Stimulated activated CD8-positive, alpha-beta memory T cell treated with anti-CD3 and anti-CD28 coated beads, Interleukin-7, amount 100 ng/mL, for 24 hours (primary cell): Measurements from ENCODE around the gene EXOC3L4.
"Not testable (repeated sequence)": the region's sequence is repeated elsewhere in the genome, so short reads cannot be mapped to it uniquely, and the experiment has no call there.

ENCODE experiments used
- DNase-seq: peaks from one replicate; pipeline ENCODE4 v3.0.0-alpha.2; 2020; ENCODE audit warnings: low read depth

Gene EXOC3L4

DNA sequence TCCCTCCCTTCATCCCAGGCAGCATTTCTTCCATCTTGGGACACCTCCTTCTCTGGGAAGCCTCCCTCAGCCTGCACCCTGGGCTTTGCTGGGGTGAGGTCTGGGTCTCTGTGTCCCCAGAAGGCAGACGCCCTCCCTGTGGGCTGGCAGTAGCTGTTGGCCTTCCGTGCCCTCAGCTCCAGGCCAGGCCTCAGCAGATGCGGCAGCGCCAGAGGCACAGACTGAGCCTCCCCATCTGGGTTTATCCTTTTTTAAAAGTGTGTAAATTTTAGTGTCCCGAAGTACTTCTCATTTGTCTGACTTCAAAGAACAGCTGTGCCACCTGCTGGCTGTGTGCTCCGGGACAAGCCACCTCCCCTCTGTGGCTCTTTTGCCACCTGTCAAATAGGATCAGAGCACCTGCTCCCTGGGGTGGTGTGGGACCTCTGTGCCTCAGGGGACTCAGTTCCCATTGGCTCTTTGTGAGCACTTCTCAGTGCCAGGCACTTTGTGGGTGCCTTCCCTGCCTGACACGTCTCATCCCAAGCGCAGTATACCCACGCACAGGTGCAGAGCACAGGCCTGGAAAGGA is 11.1 kb downstream of the EXOC3L4 start:
- no peak for DNase-seq

DNA sequence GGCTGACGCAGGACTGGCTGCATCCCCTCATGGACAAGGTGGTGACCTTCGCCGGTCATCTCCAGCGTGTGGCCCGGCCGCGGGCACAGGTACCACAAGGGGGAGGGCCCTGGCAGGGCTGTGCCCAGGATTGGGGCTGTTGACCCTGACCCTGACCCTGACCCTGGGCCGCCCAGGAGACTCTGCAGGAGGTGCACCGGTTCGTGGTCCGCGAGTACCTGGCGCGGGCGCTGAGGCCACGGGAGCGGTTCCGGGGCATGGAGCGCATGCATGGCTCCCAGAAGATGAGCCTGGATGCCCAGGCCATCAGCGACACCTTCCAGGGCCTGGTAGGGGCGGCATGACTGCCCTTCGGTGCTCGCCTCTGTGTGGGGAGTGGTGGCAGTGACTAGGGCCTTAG is 12.9 kb downstream of the EXOC3L4 start:
- no peak for DNase-seq

DNA sequence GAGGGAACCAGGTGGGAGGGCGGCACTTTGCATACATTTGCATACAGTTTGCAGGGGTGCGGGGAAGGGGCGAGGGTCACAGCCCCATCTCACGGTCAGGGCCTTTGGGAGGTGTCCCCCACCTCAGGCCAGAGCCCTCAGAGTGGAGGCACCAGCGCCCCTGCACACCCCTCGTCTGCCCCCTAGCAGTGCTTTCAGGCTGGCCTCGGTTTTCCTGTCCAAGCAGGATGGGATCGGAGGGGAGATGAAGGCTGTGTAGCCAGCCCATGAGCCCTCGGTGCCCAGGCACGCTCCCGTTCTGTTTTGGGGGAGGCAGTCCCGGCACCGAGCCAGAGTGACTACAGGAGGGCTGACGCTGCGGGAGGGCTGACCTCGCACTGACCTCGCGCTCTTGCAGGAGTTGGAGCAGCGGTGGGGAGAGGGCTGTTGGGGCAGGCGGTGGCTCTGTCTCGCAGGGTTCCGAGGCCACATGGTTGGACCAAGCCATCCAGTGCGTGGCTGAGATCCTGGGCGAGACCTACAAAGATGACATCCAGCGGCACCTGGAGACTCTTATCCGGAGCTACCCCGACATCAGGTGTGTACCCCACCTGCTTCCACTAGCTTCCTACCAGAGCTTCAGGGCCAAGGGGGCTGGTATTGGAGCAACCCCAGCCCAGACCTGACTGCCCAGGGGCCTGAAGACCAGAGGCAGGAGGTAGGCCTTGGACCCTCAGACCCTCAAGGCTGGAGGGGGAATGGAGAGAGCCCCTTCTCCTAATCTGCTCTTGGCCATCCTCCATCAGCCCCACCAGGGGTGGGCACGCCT is 13.6 kb downstream of the EXOC3L4 start:
- DNase-seq, result no peak

DNA sequence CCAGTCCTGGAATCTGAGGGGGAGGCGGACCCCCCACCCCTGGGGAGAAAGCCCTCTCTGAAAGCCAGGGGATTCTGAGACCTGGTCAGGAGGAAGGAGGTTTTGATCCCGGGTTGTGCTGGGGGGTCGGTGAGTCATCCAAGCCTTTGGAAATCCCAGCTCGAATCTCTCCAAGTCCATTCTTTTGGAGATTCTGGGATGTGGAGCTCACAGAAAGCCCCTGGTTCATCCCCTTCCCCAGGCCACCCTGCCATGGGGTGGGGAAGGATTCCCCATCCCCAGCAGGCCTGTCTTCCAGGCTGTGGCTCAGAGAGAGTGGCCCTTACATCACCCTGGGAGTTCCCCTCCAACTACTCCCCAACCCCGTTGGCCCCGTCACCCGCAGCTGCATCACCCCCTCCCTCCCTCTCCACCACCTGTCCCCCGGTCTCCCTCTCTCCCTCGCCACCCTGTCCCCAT is 14.3 kb downstream of the EXOC3L4 start:
- DNase-seq, result no peak

DNA sequence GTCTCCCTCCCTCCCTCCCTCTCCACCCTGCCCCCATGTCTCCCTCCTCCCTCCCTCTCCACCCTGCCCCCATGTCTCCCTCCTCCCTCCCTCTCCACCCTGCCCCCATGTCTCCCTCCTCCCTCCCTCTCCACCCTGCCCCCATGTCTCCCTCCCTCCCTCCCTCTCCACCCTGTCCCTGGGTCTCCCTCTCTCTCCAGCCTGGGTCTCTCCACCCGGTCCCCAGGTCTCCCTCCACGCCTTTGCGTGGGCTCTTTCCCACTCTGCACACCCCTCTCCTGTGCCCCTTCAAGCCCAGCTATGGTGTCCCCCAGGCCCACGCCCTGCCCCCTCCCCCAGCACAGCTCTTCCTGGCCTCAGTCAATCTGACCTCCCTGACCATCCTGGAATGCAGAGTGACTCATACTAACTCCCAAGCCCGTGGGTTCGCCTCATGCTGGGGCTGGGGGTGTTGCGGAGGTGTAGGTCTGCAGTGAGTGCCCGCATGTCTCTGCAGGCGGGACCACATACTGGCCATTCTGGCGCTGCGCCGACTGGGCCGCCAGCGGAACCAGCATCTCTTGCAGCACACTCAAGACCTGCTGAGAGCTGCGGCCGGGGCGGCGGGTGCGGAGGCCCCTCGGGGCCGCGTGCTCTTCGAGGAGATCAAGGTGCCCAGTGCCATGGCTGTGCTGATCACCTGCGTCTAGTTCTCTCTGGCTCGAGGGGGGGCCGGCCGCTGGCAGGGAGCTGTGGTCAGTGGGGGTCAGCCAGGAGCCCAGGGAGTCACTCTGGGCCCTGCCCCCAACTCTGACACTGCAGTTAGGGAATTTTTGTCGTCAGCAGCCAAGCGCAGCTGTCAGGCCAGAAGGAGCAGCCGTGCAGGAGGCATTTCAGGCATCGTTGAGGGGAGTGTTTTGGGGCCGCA is 15.3 kb downstream of the EXOC3L4 start:
- no peak for DNase-seq

DNA sequence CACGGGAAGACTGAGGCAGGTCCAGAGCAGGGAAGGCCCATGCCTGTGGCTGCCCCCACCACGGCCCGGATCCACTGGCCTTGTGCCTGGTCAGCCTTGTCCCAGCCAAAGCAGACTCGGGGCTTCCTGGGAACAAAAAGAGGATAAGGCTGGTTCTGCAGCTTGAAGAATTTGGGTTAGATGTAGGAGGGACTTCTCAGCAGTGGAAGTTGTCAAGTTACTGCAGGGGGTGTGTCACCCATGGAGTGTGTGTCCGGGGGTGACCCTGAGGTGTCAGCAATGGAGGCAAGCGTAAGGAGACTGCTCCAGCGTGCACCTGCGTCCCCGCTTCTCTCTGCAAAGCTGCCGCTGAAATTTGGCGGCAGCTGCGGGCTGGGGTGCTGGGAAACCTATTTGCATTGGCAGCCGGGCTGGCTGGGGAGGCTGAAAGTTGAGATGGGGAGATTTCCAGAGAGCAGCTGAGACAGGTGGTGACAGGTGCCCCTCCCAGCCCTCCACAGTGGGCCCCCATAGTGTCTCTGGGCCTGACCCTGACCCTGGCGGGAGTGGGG is 16.2 kb downstream of the EXOC3L4 start:
- no peak for DNase-seq

DNA sequence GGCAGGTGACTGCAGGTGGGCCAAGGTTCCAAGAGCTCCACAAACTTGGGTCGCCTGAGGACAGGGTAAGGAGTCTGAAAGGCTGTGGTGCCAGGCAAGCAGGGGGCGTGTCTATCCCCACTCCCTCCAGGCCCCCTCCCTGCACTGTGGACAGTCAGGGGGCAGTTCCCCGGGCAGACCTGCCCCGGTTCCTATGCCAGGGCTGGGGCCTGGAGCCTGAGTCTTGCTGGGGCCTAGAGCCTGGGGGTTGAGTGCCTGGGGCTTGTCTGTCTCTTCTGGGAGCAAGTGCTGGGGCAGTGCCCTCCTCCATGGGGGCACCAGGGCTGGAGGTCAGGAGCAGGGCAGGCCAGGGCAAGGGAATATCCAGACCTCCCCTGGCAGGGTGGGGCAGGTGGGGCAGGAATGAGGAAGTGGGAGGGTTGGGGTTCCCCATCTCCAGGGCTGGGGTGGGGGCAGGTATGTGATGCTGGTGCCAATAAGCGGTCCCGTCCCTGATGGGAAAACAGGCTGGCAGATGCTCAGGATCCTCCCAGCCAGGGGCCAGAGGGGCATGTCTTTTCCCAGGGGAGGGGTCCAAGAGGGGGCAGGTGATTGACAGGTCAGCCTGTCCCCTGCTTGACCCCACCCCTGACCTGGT is 16.8 kb downstream of the EXOC3L4 start:
- no peak for DNase-seq

DNA sequence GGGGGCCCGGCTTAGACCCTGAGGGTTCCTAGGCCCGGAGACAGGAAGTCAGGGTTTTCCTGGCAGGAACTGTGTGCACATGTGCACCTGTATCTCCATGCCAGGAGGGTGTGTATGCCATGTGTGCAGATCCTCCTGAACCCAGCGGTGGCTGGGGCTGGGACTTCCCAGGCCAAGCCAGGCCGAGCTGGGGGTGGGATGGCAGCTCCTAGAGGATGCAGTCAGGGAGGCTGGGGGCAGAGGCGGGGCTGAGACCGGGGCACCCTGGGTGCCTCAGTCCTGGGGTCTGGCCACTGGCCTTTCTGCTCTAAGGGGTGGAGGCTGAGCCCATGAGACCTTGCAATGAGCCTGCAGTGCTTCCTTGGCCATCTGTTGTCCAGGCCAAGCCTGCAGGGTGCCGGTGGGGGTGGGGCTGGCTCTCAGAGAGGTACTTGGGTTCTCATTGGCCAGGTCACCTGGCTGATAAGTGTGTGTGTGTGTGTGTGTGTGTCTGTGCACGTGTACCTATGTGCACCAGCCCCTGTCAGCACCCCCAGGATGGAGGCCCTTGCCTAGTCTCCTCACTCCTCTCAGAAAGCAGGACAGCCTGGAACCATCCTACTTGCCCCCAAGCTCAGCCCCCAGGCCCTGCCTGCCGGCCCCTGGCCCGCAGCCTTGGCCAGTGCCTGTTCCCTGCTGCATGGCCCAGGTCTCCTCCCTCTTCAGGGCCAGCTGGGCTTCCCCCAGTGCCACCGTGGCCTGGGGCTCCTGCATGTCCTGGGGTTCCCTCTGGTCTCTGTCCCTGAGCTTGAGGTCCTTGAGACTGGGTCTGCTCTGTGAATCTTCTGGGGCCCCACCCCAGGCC is 18.1 kb downstream of the EXOC3L4 start:
- DNase-seq, result no peak

DNA sequence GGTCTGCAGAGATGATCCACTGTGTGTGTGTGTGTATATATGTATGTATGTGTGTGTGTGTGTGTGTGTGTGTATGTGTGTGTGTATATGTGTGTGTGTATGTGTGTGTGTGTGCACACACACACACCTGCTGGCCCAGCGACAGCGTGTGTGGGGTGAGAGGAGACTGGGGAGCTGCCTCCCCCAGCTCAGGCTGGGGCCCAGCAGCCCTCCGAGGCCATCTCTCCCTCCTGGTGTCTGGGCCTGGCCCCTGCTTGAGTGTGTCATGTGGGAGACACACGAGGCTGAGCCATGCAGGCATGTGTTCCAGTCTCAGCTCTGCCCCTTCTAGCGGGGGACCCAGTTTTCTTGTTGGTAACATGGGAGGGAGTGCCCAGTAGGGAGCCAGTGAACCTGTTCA is 18.8 kb downstream of the EXOC3L4 start:
- DNase-seq, result no peak

DNA sequence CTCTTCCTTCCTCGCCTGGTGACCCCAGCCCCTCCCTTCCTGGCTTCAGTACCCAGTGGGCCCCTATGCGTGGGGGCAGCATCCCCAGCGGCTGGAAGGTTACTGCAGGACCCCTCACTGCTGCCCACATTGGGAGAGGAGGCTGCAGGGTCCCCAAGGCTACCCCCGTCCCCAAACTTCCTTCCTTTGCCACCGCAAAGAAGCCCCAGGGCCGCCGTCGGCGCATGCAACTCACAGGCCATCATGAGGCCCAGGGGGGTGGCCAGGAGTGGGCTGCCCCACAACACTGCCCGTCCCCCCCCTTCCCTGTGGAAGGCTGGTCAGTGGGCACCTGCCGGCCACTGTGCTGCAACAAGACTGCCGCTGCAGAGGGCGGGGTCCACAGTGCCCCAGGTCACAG is 19.2 kb downstream of the EXOC3L4 start:
- no peak for DNase-seq

DNA sequence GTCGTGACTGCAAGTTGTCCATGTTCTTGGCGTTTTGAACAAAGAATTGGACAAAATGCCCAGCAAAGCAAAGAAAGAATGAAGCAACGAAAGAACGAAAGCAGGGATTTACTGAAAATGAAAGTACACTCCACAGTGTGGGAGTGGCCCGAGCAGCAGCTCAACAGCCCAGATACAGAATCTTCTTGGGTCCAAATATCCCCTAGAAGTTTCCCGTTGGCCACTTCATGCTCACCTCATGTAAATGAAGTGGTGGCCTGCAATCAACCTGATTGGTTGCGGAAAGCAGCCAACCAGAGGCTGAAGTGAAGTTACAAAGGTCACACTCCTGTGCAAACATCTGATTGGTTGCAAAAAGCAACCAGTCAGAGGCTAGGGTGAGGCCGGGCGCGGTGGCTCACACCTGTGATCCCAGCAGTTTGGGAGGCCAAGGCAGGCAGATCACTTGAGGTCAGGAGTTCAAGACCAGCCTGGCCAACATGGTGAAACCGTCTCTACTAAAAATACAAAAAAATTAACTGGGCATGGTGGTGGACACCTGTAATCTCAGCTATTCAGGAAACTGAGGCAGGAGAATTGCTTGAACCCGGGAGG is 20.7 kb downstream of the EXOC3L4 start:
- not testable (repeated sequence) for DNase-seq

DNA sequence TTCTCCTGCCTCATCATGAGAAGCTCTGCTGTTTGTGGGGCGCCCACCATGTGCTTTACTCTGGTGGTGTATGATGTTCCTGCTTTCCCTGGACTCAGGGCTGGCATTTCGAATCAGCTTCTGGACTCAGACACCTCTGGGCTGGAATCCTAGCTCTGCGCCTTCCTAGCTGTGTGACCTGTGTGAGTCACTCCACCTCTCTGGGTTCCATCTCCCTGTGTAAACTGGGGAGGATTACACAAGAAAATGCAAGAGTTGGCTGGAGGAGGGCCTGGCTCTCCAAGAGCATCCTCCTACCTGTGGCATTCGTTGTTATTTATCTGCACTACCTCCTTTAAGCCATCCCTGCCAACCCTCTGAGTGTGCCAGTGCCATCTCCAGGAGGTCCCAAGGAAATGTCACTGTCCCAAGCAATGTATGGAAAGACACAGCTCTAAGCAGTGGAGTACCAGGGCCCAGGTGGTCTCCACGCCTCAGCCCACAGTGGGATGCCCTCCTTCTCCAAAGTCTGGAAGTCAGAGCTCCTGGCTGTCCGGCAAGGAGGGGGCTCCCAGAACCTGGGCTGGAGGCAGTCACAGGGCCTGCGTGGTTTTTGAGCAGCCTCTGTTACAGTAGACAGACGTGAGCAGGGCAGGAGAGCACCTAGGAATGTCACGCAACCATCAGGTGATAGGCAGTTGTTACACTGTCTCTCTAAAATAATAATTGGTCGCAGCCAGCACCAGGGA is 21.5 kb downstream of the EXOC3L4 start:
- no peak for DNase-seq

DNA sequence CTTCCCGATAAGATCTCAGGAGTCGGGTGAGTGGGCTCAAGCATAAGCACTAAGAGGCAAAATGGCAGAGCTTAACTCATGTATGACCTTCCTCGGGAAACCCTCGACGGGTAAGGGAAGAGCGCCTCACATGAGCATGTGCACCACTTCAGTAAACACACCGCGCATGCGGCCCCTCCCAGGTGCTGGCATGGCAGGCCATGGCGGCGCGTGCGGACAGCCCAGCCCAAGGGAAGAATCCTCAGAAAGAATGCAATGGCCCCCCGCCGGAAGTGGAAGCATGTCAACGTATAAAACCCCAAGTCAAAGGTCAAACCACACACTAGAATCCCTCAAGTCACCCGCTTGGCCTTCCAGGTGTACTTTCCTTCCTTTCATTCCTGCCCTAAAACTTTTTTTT is 22.1 kb downstream of the EXOC3L4 start:
- DNase-seq, result no peak

DNA sequence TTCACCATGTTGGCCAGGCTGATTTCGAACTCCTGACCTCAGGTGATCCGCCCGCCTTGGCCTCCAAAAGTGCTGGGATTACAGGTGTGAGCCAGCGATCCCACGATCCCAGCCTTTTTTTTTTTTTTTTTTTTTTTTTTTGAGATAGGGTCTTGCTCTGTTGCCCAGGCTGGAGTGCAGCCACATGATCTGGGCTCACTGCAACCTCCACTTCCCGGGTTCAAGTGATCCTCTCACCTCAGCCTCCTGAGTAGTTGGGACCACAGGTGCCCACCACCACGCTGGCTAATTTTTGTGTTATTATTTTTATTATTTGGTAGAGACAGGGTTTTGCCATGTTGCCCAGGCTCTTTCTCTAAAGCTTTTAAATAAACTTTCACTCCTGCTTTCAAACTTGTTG is 23.0 kb downstream of the EXOC3L4 start:
- DNase-seq, result not testable (repeated sequence)

DNA sequence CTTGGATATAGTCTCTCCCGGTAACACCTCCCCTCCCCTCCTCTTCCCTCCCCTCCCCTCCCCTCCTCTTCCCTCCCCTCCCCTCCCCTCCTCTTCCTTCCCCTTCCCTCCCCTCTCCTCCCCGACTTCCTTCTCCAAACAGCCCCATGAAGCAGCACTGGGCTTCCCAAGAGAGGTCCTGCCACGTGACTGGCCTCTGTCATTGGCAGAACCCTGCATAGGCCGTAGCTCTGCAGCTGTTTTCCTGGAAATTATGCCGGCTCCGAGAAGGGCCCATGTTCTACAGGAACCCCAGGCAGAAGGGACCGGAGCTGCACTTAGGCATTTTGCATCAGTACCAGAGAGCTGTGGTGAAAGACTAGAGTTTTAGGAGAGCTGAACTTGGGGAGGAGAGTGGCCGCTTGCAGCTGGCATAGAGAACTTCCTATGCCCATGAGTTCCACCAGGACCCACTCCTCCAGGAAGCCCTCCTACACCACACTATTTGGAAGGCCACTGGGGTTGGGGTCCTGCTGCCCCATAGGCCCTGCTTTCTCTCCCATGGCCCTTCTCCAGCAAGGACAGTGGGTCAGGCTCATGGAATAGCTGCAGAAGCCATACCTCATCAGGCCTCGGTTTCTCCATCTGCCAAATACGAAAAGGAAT is 23.6 kb downstream of the EXOC3L4 start:
- DNase-seq, result no peak

DNA sequence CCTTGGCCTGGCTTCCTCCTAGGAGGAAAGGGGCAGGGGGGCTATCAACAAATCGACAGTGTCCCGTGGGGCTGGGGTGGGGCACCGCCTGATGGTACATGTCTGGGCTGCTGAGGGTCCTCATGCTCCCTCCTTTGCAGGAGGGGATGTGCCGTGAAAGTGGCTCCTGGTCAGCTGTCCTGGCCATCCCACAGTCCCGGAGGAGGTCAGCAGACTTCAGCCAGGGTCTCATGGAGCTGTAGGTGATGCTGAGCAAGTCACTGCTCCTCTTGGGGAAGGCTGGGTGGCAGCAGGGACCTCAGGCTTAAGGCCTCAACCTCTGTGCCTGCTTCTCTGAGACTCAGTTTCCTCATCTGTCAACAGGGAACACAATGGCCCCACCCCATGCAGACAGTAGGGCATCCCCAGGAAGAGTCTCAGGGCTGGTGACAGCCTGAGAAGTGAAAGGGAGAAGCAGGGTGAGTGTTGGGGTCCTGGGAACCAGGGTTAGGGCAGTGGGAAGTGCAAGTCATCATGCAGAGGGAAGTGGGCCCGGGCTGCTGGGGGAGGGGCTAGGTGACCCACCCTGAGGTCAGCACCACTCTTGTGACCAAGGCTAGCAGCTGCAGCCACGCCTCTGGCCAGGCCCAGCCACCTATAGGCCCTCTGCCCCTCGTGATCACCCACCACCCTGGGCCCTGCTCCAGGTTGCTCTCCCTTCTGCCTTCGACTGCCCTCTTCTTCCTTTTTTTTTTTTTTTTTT is 24.3 kb downstream of the EXOC3L4 start:
- no peak for DNase-seq

DNA sequence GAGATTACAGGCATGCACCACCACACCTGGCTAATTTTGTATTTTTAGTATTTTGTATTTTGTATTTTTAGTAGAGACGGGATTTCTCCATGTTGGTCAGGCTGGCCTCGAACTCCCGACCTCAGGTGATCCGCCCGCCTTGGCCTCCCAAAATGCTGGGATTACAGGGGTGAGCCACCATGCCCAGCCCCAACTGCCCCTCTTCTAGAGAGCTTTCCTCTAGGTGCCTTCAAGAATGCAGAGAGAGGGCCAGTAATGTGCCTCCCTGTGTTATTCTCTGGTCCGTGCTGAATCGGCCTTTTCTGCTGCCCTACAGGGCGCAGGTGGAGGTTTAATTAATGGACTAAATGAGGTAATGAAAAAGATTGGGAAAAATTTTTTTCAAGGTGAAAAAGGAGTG is 25.0 kb downstream of the EXOC3L4 start:
- DNase-seq, result not testable (repeated sequence)

DNA sequence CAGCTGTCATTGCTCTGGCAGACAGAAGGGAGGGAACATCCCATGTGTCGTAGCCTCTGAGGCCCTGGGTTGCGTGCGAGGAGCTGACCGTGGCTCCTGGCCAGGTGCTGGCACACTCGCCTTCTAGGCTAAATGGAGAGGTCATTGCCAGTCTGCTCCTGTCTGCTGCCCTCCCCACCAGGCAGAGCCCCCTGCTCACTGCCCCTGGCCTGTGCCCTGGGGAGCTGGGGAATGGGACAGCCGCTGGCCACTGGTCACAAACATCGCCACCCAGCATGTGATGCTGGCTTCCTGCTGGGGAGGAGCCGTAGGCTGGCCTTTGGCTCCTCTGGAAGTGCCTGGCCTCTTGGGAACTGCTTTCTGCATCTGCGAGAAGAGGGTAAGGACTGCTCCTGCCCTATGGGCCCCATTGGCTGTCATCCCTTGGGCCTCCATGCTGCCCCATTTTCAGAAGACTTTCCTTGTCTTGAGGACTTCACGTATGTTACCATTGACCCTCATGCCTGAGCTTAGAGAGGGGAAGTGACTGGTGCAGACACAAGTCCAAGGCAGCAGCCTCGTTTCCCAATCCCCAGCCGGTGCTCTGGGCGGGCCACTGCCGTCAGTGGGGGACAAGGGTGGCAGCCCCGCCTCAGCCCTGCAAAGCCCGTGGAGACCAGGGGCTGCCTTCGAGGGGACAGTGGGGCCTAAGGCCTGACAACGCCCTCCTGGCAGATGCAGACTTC is 26.8 kb downstream of the EXOC3L4 start:
- no peak for DNase-seq
